Measurements from ENCODE around the gene KMT2C. TPM values are rescaled to one million over a fixed set of nuclear protein-coding genes. Genes with fewer than 3 reads are reported as not detected.

Gene KMT2C
- total RNA-seq, 1 donor from 2014 or later = 36.0 TPM

DNA sequence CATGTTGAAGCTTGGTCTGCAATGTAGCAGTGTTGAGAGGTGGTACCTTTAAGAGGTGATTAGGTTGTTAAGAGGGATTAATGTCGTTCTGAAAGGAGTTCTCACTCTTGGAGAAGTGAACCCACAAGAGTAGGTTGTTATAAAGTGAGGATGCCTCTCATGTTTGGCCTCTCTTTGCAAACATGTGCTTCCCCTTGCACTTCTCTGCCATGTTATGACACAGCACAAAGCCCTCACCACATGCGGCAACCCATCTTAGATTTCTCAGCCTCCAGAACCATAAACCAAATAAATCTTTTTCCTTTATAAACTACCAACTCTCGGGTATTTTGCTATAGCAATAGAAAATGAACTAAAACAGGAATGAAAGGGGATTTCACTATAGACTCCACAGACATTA lies 66.3 kb downstream of the KMT2C start:
- TF ChIP-seq, protein P1, sequence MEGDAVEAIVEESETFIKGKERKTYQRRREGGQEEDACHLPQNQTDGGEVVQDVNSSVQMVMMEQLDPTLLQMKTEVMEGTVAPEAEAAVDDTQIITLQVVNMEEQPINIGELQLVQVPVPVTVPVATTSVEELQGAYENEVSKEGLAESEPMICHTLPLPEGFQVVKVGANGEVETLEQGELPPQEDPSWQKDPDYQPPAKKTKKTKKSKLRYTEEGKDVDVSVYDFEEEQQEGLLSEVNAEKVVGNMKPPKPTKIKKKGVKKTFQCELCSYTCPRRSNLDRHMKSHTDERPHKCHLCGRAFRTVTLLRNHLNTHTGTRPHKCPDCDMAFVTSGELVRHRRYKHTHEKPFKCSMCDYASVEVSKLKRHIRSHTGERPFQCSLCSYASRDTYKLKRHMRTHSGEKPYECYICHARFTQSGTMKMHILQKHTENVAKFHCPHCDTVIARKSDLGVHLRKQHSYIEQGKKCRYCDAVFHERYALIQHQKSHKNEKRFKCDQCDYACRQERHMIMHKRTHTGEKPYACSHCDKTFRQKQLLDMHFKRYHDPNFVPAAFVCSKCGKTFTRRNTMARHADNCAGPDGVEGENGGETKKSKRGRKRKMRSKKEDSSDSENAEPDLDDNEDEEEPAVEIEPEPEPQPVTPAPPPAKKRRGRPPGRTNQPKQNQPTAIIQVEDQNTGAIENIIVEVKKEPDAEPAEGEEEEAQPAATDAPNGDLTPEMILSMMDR (IDR thresholded peaks at IDR 0.05) = no peak
- Histone ChIP-seq H3K4me3 (no peak overlapping the region), H3K9me3 (no peaks in the 10 kb centered on the region), H3K27me3 (no peaks in the 10 kb centered on the region), H3K27ac (no peak overlapping the region), H3K4me1 (peaks cover 0 to 8% of the 10 kb centered on the region in 2 donors), H3K36me3 (no peaks in the 10 kb centered on the region)
- intact Hi-C loops (cut with DNase I) = no loop called here
- DNase-seq (ENCODE audit: low spot score in 2 of 2) = no peak

DNA sequence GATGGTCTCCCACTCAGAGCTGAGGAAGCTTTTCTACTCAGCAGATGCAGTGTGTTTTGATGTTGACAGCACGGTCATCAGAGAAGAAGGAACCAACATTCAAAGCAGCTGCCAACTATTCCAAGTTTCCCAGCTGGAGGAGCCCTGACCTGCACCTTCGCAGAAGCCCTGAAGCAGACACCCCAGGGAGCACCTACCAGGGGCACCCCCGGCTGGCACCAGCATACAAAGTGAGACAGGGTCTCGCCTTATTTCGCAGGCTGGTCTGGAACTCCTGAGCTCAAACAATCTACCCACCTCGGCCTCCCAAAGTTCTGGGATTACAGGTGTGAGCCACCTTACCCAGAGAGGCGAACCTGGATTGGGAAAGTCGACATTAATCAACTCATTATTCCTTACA lies 68.6 kb downstream of the KMT2C start:
- TF ChIP-seq, protein P1 (IDR thresholded peaks at IDR 0.05) = no peak
- H3K27me3 ChIP-seq = no peaks in the 10 kb centered on the region
- H3K36me3 ChIP-seq = no peaks in the 10 kb centered on the region
- H3K4me3 ChIP-seq = no peak overlapping the region
- peaks cover 0 to 19% of the 10 kb centered on the region in 2 donors for H3K4me1 ChIP-seq
- no peaks in the 10 kb centered on the region for H3K9me3 ChIP-seq
- intact Hi-C loops (cut with DNase I) = no loop called here
- no peak overlapping the region for H3K27ac ChIP-seq
- DNase-seq (ENCODE audit: low spot score in 2 of 2) = no peak

DNA sequence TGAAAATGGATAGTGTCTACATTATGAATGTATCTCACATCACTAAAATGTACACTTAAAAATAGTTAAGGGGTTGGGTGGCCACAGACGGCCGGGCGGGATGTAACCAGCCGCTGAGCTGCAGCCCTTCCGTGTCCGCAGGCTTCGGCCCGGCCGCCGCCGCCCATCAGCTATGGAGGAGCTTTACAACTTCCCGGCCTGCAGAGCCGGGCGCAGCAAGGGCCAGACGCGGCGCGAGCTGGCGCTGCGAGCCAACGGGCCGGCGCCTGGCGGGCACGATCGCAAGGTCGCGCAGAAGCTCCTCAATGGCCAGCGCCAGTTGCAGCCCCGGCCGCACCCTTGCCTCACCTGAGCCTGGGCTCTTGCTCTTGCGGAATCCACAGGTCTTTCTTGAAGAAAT lies 69.1 kb downstream of the KMT2C start:
- no peak for DNase-seq (ENCODE audit: low spot score in 2 of 2)
- TF ChIP-seq, protein P1 (IDR thresholded peaks at IDR 0.05) = no peak
- Histone ChIP-seq H3K4me3 (peak overlapping the region in 1 of 2 donors; percentile 18), H3K27ac (no peak overlapping the region), H3K36me3 (no peaks in the 10 kb centered on the region), H3K9me3 (no peaks in the 10 kb centered on the region), H3K4me1 (peaks cover 0 to 19% of the 10 kb centered on the region in 2 donors), H3K27me3 (no peaks in the 10 kb centered on the region)
- intact Hi-C loops (cut with DNase I) = no loop called here

DNA sequence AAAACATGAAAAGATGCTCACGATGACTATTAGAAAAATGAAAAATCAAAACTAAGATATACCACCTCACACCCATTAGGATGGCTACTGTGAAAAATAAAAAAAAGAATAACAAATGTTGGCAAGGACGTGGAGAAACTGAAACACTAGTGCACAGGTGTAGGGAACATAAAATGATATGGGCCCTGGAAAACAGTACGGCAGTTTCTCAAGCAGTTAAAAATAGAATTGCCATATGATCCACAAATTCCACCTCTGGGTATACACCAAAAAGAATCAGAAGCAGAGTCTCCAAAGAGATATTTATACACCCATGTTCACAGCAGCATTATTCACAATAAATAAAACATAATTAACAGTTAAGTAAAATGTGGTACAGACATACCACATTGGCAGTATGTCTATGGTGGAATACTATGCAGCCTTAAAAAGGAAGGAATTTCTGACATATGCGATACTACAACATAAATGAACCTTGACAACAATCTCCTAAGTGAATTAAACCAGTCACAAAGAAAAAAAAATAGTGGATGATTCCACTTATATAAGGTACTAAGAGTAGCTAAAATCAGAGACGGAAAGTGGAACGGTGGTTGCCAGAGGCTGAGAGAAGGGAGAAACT lies 69.7 kb downstream of the KMT2C start:
- H3K4me1 ChIP-seq = peaks cover 0 to 19% of the 10 kb centered on the region in 2 donors

DNA sequence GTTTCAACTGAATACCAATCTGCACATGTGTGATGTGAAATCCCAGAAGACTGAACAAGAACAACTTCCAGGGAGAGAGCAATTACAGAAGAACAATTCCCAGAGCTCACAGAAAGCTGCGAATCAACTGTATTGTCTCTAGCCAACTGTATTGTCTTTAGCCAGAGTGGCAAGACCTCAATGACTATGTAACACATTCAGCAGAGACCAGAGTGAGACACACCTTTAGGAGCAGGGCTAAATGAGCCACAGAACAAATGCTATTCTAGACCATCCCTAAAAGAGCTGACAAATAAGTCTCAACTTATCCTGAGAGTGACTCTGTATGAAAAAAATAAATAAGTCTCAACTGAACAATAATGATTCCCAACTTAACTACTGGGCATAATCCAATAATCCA lies 72.0 kb downstream of the KMT2C start:
- Histone ChIP-seq H3K36me3 (no peaks in the 10 kb centered on the region), H3K27me3 (no peaks in the 10 kb centered on the region), H3K27ac (no peak overlapping the region), H3K4me3 (no peak overlapping the region), H3K9me3 (no peaks in the 10 kb centered on the region), H3K4me1 (peaks cover 0 to 16% of the 10 kb centered on the region in 2 donors)
- no peak for DNase-seq (ENCODE audit: low spot score in 2 of 2)
- TF ChIP-seq, protein P1 (IDR thresholded peaks at IDR 0.05) = no peak
- intact Hi-C loops (cut with DNase I) = no loop called here

More for the DNA sequence above, 69.7 kb downstream of the KMT2C start:
- intact Hi-C loops (cut with DNase I) = no loop called here
- no peaks in the 10 kb centered on the region for H3K27me3 ChIP-seq
- no peaks in the 10 kb centered on the region for H3K9me3 ChIP-seq
- no peak for DNase-seq (ENCODE audit: low spot score in 2 of 2)
- TF ChIP-seq, protein P1 (IDR thresholded peaks at IDR 0.05) = no peak
- H3K4me3 ChIP-seq = peak overlapping the region in 1 of 2 donors; percentile 18
- no peak overlapping the region for H3K27ac ChIP-seq
- no peaks in the 10 kb centered on the region for H3K36me3 ChIP-seq

All from ascending aorta (tissue), 2 donors.